Upper lobe of left lung (tissue), 6 donors: ENCODE results near the gene APP. TPM values are rescaled to one million over a fixed set of nuclear protein-coding genes. Genes with fewer than 3 reads are reported as not detected.

Source experiments
- ATAC-seq, 2 donors: fragments of 200-7000 bp; cut with Tn5 transposase; one replicate each; pipeline ENCODE4 v1.9.1; 2022; ENCODE audit warnings: mild to moderate bottlenecking in 2 of 2, moderate library complexity in 2 of 2; ENCODE audit not compliant: low FRiP score in 2 of 2
- DNase-seq, 2 donors: peaks; one replicate each; pipeline ENCODE4 v3.0.0-alpha.2; 2019 to 2020
- H3K27ac ChIP-seq, 4 donors: fragments of 200-600 bp; sonication (generic); one replicate each; pipeline ENCODE4 v1.5.1; 2016 to 2019
- H3K27me3 ChIP-seq, 4 donors: fragments of 200-600 bp; sonication (generic); one replicate each; pipeline ENCODE4 v1.5.1; 2017 to 2019
- H3K36me3 ChIP-seq, 4 donors: fragments of 200-600 bp; sonication (generic); one replicate each; pipeline ENCODE4 v1.5.1; 2016 to 2019
- H3K4me1 ChIP-seq, 4 donors: fragments of 200-600 bp; sonication (generic); one replicate each; pipeline ENCODE4 v1.5.1; 2018 to 2019
- H3K4me3 ChIP-seq, 4 donors: fragments of 200-600 bp; sonication (generic); one replicate each; pipeline ENCODE4 v1.5.1; 2017 to 2019; ENCODE audit warnings: mild to moderate bottlenecking in 2 of 4, moderate library complexity in 1 of 4
- H3K9me3 ChIP-seq, 4 donors: fragments of 200-600 bp; sonication (generic); one replicate each; pipeline ENCODE4 v1.5.1; 2018 to 2019
- CTCF ChIP-seq, 6 experiments: fragments of 450-650 bp in 4 of 6; fragments of 200-600 bp in 2 of 6; sonication (generic) in 2 of 6; IDR thresholded peaks; one replicate each; pipeline ENCODE4 v1.5.1; 2016 to 2019; ENCODE audit warnings: antibody characterized with exemption in 6 of 6
- EP300 ChIP-seq, 4 donors: sonication (generic); formaldehyde crosslinking; IDR thresholded peaks; one replicate each; pipeline ENCODE4 v1.5.1; 2017; ENCODE audit warnings: antibody characterized with exemption in 4 of 4, control low read depth in 2 of 4
- POLR2A ChIP-seq, 4 donors: fragments of 450-650 bp; IDR thresholded peaks; one replicate each; pipeline ENCODE4 v1.5.1; 2016 to 2017; ENCODE audit warnings: antibody characterized with exemption in 4 of 4, mild to moderate bottlenecking in 2 of 4
- POLR2AphosphoS5 ChIP-seq, 2 donors: sonication (generic); formaldehyde crosslinking; IDR thresholded peaks; one replicate each; pipeline ENCODE4 v1.5.1; 2017; ENCODE audit warnings: antibody characterized with exemption in 2 of 2
- WGBS, 2 donors: methylation state at CpG; one replicate each; pipeline ENCODE4 v1.1.5; 2017 to 2018; 5-methylcytosine and 5-hydroxymethylcytosine counted together
- total RNA-seq, 6 donors: library from RNA; depleted of rRNA in 4 of 6; stranded (reverse); fragments of >200 nt in 4 of 6; gene quantifications; one replicate each; pipeline versions ENCODE4 v1.1.0 to v1.2.1, GENCODE V29; 2016 to 2021
- donor health status: DM: no; HTN: no; CAD: no; lungs with moderate emphysema.
- donor health status: DM: no; HTN: yes; CAD: no; lungs with severe emphysema.

APP gene
- total RNA-seq, 6 donors from 2014 or later = 177 to 444 (median 391) TPM

GRCh38 chr21:26070121-26070520 lies 100.4 kb downstream of the APP start:
- no peak for TF ChIP-seq EP300 (IDR thresholded peaks at IDR 0.05)
- no peak for TF ChIP-seq POLR2A (IDR thresholded peaks at IDR 0.05)
- TF ChIP-seq CTCF (IDR thresholded peaks at IDR 0.05) = no peak
- TF ChIP-seq POLR2AphosphoS5 (IDR thresholded peaks at IDR 0.05) = no peak
- no peak for ATAC-seq
- no peak overlapping the region for H3K4me3 ChIP-seq
- no peaks in the 10 kb centered on the region for H3K36me3 ChIP-seq
- WGBS, 2 donors = 50 to 61% methylated on average over 2 of the region's 2 CpGs
- H3K4me1 ChIP-seq = peaks cover 19 to 30% (median 25%) of the 10 kb centered on the region in 4 donors
- no peaks in the 10 kb centered on the region for H3K9me3 ChIP-seq
- no peaks in the 10 kb centered on the region for H3K27me3 ChIP-seq
- DNase-seq = no peak
- H3K27ac ChIP-seq = no peak overlapping the region

- TF ChIP-seq POLR2A (IDR thresholded peaks at IDR 0.05) (no peak), EP300 (IDR thresholded peaks at IDR 0.05) (no peak), POLR2AphosphoS5 (IDR thresholded peaks at IDR 0.05) (no peak), CTCF (IDR thresholded peaks at IDR 0.05) (no peak)
Measured at GRCh38 chr21:26068776-26069175, 101.8 kb downstream of the APP start.

GRCh38 chr21:26067836-26068594 lies 102.6 kb downstream of the APP start:
- ATAC-seq (no peak), DNase-seq (no peak)
- Histone ChIP-seq H3K4me3 (no peak overlapping the region), H3K27me3 (no peaks in the 10 kb centered on the region), H3K36me3 (no peaks in the 10 kb centered on the region), H3K4me1 (peaks cover 19 to 30% (median 25%) of the 10 kb centered on the region in 4 donors), H3K27ac (no peak overlapping the region), H3K9me3 (no peaks in the 10 kb centered on the region)
- 72 to 75% methylated on average over 12 of the region's 12 CpGs for WGBS, 2 donors
- TF ChIP-seq CTCF (IDR thresholded peaks at IDR 0.05) (no peak), POLR2AphosphoS5 (IDR thresholded peaks at IDR 0.05) (no peak), EP300 (IDR thresholded peaks at IDR 0.05) (no peak), POLR2A (IDR thresholded peaks at IDR 0.05) (no peak)

More at GRCh38 chr21:26068776-26069175, 101.8 kb downstream of the APP start:
- H3K27me3 ChIP-seq = no peaks in the 10 kb centered on the region
- no peak overlapping the region for H3K4me3 ChIP-seq
- no peak overlapping the region for H3K27ac ChIP-seq
- WGBS, 2 donors = 81 to 91% methylated on average over 4 of the region's 4 CpGs
- ATAC-seq (no peak), DNase-seq (no peak)
- H3K36me3 ChIP-seq = no peaks in the 10 kb centered on the region
- no peaks in the 10 kb centered on the region for H3K9me3 ChIP-seq
- peaks cover 19 to 30% (median 25%) of the 10 kb centered on the region in 4 donors for H3K4me1 ChIP-seq

- peaks cover 5 to 17% (median 8%) of the 10 kb centered on the region in 4 donors for H3K4me1 ChIP-seq
- no peak for TF ChIP-seq POLR2A (IDR thresholded peaks at IDR 0.05)
- TF ChIP-seq CTCF (IDR thresholded peaks at IDR 0.05) = no peak
- TF ChIP-seq EP300 (IDR thresholded peaks at IDR 0.05) = no peak
- TF ChIP-seq POLR2AphosphoS5 (IDR thresholded peaks at IDR 0.05) = no peak
- ATAC-seq (no peak), DNase-seq (no peak)
- H3K27ac ChIP-seq = no peak overlapping the region
- no peaks in the 10 kb centered on the region for H3K36me3 ChIP-seq
- no peaks in the 10 kb centered on the region for H3K9me3 ChIP-seq
- H3K4me3 ChIP-seq = no peak overlapping the region
- 91% methylated on average over 6 of the region's 6 CpGs for WGBS, 2 donors
- H3K27me3 ChIP-seq = no peaks in the 10 kb centered on the region
Measured at GRCh38 chr21:26064506-26064905, 106.1 kb downstream of the APP start.

GRCh38 chr21:26061437-26061836 lies 109.1 kb downstream of the APP start:
- WGBS, 2 donors = 61 to 71% methylated on average over 4 of the region's 4 CpGs
- Histone ChIP-seq H3K4me1 (peaks cover 0 to 10% (median 2%) of the 10 kb centered on the region in 4 donors), H3K4me3 (no peak overlapping the region), H3K27me3 (no peaks in the 10 kb centered on the region), H3K36me3 (no peaks in the 10 kb centered on the region), H3K9me3 (no peaks in the 10 kb centered on the region), H3K27ac (no peak overlapping the region)
- ATAC-seq (peak in 1 of 2 donors; percentile 78), DNase-seq (no peak)
- TF ChIP-seq CTCF (IDR thresholded peaks at IDR 0.05) (no peak), POLR2AphosphoS5 (IDR thresholded peaks at IDR 0.05) (no peak), POLR2A (IDR thresholded peaks at IDR 0.05) (no peak), EP300 (IDR thresholded peaks at IDR 0.05) (no peak)
